RWPE1 (cell line): ENCODE results near the gene CES2.
"Not testable (repeated sequence)": the region's sequence is repeated elsewhere in the genome, so short reads cannot be mapped to it uniquely, and the experiment has no call there.

Source experiments
- CTCF ChIA-PET: fragments of 350-600 bp; sonication (Branson Sonifier 250); formaldehyde crosslinking; extraction: SDS; loops from one replicate; lab custom pipeline; 2021; lab: Yijun Ruan, JAX
- POLR2A ChIA-PET: fragments of 400-600 bp; formaldehyde crosslinking; extraction: SDS; loops from one replicate; lab custom pipeline; 2020; ENCODE audit warnings: antibody characterized with exemption; ENCODE audit not compliant: low non-redundant PET; lab: Yijun Ruan, JAX
- DNase-seq: peaks from one replicate; pipeline ENCODE4 v3.0.0; 2012; ENCODE audit warnings: low spot score
- H3K27ac ChIP-seq: fragments of 450-650 bp; 2 replicates; pipeline ENCODE4 v1.5.1; 2017
- CTCF ChIP-seq: fragments of 450-650 bp; conservative IDR thresholded peaks from 2 replicates; pipeline ENCODE4 v1.5.1; 2017; ENCODE audit warnings: low read depth, mild to moderate bottlenecking

The CES2 gene

GRCh38 chr16:66928702-66929388, 6.5 kb upstream of the CES2 start:
- POLR2A ChIA-PET = no interaction called here
- TF ChIP-seq CTCF = no peak; the same call in 1 of the 2 replicates
- CTCF ChIA-PET = interaction anchor here (0.6 to 1.3 kb wide), 3 partner anchors 34 to 226 kb away, joined by 3 to 18 read pairs (median 3); no protein-coding TSS in a partner anchor
- peak overlapping the region; percentile 60 for H3K27ac ChIP-seq
- no peak for DNase-seq

- DNase-seq = no peak
- TF ChIP-seq CTCF = no peak
- ChIA-PET POLR2A (no interaction called here), CTCF (interaction anchor here (0.5 to 0.6 kb wide), 3 partner anchors 8 to 189 kb away, joined by 3 read pairs; no protein-coding TSS in a partner anchor)
- H3K27ac ChIP-seq = peak overlapping the region; percentile 54
Measured at GRCh38 chr16:66930189-66930588, 5.1 kb upstream of the CES2 start.

DNA sequence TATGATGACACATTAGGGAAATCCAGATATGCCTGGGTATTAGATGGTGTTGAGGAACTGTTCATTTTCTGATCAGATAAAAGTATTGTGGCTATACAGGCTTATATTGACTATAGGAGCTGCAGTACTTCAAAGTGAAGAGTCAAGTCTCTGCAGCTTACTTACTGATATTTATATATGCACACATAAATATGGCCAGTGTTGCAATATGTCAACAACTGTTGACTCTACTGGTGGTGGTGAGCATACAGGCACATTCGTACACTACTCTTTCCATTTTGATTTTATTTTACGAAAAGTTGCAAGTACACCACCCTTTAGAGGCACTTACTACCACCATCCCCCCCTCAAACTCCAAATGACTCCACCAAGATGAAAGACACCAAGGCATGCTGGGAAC, 3.7 kb upstream of the CES2 start:
- ChIA-PET CTCF (no interaction called here), POLR2A (no interaction called here)
- TF ChIP-seq CTCF = no peak

GRCh38 chr16:66932076-66932475, 3.2 kb upstream of the CES2 start:
- H3K27ac ChIP-seq = peak overlapping the region; percentile 94
- POLR2A ChIA-PET = no interaction called here
- no peak for DNase-seq
- no peak for TF ChIP-seq CTCF
- CTCF ChIA-PET = interaction anchor here (0.6 to 1.2 kb wide), 2 partner anchors 37 to 180 kb away, joined by 3 to 7 read pairs; no protein-coding TSS in a partner anchor

More for the DNA sequence above, 3.7 kb upstream of the CES2 start:
- DNase-seq = no peak
- no peak overlapping the region for H3K27ac ChIP-seq

GRCh38 chr16:66933776-66934137, 1.6 kb upstream of the CES2 start:
- no peak for TF ChIP-seq CTCF
- DNase-seq = peak; percentile 79
- ChIA-PET CTCF (interaction anchor here (0.9 to 1.8 kb wide), 2 partner anchors 8 to 39 kb away, joined by 3 to 8 read pairs; no protein-coding TSS in a partner anchor), POLR2A (no interaction called here)
- peak overlapping the region; percentile 94 for H3K27ac ChIP-seq

- ChIA-PET CTCF (interaction anchor here (0.7 to 1.8 kb wide), 3 partner anchors 8 to 559 kb away, joined by 3 to 8 read pairs (median 5); no protein-coding TSS in a partner anchor), POLR2A (no interaction called here)
- TF ChIP-seq CTCF = no peak
- DNase-seq = peak; percentile 82
- peak within 1 kb of the TSS; percentile 94 for H3K27ac ChIP-seq
Measured at GRCh38 chr16:66934138-66934838, 1.0 kb upstream of the CES2 start, which contains the start of gene CIAO2B. Gene CIAO2B, minus strand, starts transcription at chr16:66934402. Its CDS starts 38 bp downstream, at chr16:66934364.

- DNase-seq, POLR2A ChIA-PET: not testable (repeated sequence)
- CTCF ChIA-PET = interaction anchor here (0.7 to 1.8 kb wide), 2 partner anchors 40 to 559 kb away, joined by 5 to 8 read pairs; no protein-coding TSS in a partner anchor
- peak overlapping the region; percentile 94 for H3K27ac ChIP-seq
Measured at GRCh38 chr16:66934839-66935313, 440 bp upstream of the CES2 start.
